ENCODE data around the gene PLXNA4.

Gene PLXNA4

GRCh38 chr7:132410861-132411541 lies 165.3 kb downstream of the PLXNA4 start:
- peaks cover 7% of the 10 kb centered on the region for H3K4me1 Mint-ChIP-seq
- H3K4me3 Mint-ChIP-seq, result no peak overlapping the region
- H3K27ac Mint-ChIP-seq, result no peak overlapping the region
- ATAC-seq, result no peak
- H3K9me3 Mint-ChIP-seq, result no peaks in the 10 kb centered on the region
- DNase-seq, result no peak
- H3K27me3 Mint-ChIP-seq, result peaks cover 6% of the 10 kb centered on the region

DNA sequence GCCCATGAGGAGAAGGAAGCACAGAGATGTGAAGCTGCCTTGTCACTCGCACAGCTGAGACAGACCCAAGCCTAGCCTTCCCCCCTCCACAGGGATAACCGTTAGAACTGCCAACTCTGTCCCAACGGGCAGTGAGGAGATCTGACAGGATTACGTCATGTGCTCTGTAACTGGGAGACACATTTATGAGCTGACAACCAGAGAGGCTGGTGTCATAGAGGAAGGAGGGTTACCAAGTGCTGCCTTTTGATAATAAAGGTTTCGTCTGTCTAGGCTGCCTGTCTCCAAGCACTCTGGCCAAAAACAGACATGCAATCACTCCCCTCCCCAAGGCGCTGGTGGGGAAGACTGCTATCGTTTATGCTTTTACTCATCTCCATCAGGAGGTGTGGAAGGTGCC lies 165.9 kb downstream of the PLXNA4 start:
- no peak for DNase-seq
- ATAC-seq, result no peak
- Mint-ChIP-seq H3K9me3 (no peaks in the 10 kb centered on the region), H3K4me3 (no peak overlapping the region), H3K4me1 (peaks cover 7% of the 10 kb centered on the region), H3K27me3 (peaks cover 6% of the 10 kb centered on the region), H3K27ac (no peak overlapping the region)

GRCh38 chr7:132407764-132408163 lies 168.5 kb downstream of the PLXNA4 start:
- H3K4me3 Mint-ChIP-seq, result no peak overlapping the region
- no peaks in the 10 kb centered on the region for H3K9me3 Mint-ChIP-seq
- DNase-seq, result no peak
- peaks cover 7% of the 10 kb centered on the region for H3K4me1 Mint-ChIP-seq
- peak overlapping the region in 1 of 2 donors; percentile 68 for H3K27ac Mint-ChIP-seq
- no peak for ATAC-seq
- H3K27me3 Mint-ChIP-seq, result peaks cover 6% of the 10 kb centered on the region

DNA sequence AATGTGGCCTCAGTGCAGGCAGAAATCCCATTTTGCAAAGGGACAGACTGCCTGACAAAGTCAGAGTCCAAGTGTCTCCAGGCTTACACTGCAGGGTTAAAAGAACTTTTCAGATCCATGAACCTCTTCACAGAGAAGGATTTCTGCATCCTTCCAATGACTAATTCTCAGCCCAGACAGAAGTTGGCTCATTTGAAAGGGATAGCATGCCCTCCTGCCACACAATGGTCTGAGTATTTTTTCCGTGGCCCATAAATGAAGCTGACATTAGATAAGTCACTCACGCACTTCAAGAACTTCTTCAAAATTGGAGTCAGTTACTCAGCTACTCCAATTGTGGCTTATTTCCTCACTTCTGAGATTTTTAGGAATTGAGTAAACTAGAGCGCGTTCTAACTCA lies 170.2 kb downstream of the PLXNA4 start:
- Mint-ChIP-seq H3K27me3 (peaks cover 6% of the 10 kb centered on the region), H3K27ac (no peak overlapping the region), H3K4me3 (no peak overlapping the region), H3K4me1 (peaks cover 7% of the 10 kb centered on the region), H3K9me3 (peaks cover 6% of the 10 kb centered on the region in 2 donors)
- DNase-seq (no peak), ATAC-seq (no peak)

DNA sequence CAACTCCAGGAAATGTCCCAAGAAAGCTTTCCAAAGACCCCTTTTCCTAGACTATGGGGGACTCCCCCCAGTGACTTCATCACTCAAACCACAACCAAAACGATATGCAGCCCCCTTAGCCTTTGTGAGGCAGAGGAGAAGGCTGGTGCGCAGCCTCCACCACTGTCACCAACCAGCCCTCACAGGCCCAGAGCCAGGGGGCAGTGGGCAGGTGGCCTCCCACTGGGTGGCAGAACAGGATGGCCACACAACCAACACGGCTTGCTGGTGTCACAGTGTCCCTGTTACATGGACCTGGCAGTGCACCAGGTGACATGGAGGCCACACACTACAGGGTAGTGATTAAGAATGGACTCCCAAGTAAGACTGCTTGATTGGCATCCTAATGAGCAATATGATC lies 172.0 kb downstream of the PLXNA4 start:
- DNase-seq (no peak), ATAC-seq (peak; percentile 33)
- H3K4me1 Mint-ChIP-seq, result no peaks in the 10 kb centered on the region
- no peaks in the 10 kb centered on the region for H3K27me3 Mint-ChIP-seq
- peak overlapping the region in 1 of 2 donors; percentile 32 for H3K27ac Mint-ChIP-seq
- no peak overlapping the region for H3K4me3 Mint-ChIP-seq
- H3K9me3 Mint-ChIP-seq, result peaks cover 6 to 7% of the 10 kb centered on the region in 2 donors

DNA sequence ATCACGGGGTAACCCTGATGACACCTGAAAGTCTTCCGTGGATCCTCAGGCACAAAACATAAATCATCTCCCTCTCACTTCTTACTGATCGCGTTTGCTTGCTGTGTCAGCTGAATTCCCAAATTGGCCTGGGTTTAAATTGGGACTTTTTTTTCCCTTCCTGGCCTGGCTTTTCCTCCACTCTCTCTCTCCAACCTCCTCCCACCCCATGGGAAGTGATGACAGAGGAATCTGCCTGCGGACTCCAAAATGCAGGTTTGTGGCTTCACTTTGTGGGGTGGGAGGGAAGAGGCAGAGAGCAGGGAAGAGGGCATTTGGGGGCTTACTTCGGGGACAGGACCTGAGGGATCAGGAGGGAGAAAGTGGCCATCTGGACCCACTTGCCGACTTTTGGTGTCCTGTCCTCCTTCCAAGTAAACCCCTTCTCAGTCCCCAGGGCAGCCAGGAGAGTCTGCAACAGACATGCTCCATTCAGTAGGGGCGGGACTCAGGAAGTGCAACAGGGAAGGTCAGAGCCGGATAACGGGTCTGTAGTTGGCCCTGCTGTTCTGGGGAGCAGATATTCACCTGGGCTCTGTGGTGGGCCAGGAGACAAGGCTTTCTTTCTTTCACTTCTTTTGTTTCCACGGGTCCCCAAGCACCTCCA lies 172.7 kb downstream of the PLXNA4 start:
- H3K27ac Mint-ChIP-seq, result no peak overlapping the region
- ATAC-seq (no peak), DNase-seq (no peak)
- H3K4me3 Mint-ChIP-seq, result no peak overlapping the region
- no peaks in the 10 kb centered on the region for H3K4me1 Mint-ChIP-seq
- peaks cover 6 to 7% of the 10 kb centered on the region in 2 donors for H3K9me3 Mint-ChIP-seq
- H3K27me3 Mint-ChIP-seq, result no peaks in the 10 kb centered on the region

DNA sequence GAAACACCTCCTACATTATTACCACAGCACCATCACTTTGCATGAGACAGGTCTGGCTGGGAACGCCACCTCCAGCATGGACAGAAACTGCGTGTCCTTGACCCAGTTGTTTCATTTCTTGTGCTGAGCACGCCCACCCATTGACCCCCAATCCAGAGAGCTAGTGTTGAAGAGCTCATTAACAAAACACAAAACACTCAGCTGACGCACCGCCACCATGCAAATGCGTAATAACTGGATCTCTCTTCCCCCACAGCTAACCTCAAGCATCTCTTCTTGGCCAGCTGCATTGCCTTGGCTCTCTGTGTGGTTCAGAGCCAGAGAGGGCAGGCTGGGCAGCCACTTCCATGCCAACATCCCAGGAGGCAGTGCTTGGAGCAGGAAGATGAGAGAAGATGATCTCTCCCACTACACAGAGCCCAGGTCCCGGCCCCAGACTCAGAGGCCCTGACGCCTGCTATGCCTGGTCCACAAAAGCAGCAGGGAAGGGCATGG lies 173.5 kb downstream of the PLXNA4 start:
- peaks cover 6 to 7% of the 10 kb centered on the region in 2 donors for H3K9me3 Mint-ChIP-seq
- DNase-seq, result no peak

DNA sequence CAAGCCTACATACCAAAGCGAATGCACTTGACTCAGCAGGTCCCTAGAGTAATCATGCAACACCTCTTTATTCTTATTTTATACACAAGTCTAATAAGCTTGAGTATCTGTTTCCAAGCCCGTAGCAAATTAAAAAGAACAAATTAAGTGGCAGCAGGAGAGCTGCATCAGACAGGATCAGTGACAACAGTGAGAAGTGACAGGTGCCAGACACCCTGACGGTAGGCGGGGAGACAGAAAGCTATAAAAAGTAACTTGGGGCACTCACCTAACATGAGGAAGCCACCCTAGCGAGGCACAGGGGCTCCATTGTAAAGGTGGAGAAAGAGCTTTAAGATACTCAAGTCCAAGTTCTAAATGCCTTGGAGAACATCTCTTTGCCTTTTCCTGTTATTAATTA lies 174.2 kb downstream of the PLXNA4 start:
- no peak for ATAC-seq
- no peaks in the 10 kb centered on the region for H3K4me1 Mint-ChIP-seq
- DNase-seq, result no peak
- no peak overlapping the region for H3K4me3 Mint-ChIP-seq
- H3K27me3 Mint-ChIP-seq, result no peaks in the 10 kb centered on the region
- H3K27ac Mint-ChIP-seq, result no peak overlapping the region
- H3K9me3 Mint-ChIP-seq, result peaks cover 6 to 7% of the 10 kb centered on the region in 2 donors

More for the DNA sequence above, 173.5 kb downstream of the PLXNA4 start:
- Mint-ChIP-seq H3K4me3 (no peak overlapping the region), H3K27me3 (no peaks in the 10 kb centered on the region), H3K4me1 (no peaks in the 10 kb centered on the region), H3K27ac (no peak overlapping the region)
- ATAC-seq, result no peak

- Mint-ChIP-seq H3K4me1 (no peaks in the 10 kb centered on the region), H3K9me3 (peaks cover 6 to 7% of the 10 kb centered on the region in 2 donors), H3K4me3 (no peak overlapping the region), H3K27ac (no peak overlapping the region), H3K27me3 (no peaks in the 10 kb centered on the region)
- DNase-seq (no peak), ATAC-seq (no peak)
Measured at GRCh38 chr7:132400561-132401142, 175.6 kb downstream of the PLXNA4 start.

- ATAC-seq (no peak), DNase-seq (no peak)
- Mint-ChIP-seq H3K27ac (no peak overlapping the region), H3K4me1 (peaks cover 6% of the 10 kb centered on the region), H3K9me3 (peaks cover 6 to 7% of the 10 kb centered on the region in 2 donors), H3K4me3 (no peak overlapping the region), H3K27me3 (no peaks in the 10 kb centered on the region)
Measured at GRCh38 chr7:132399367-132399766, 176.9 kb downstream of the PLXNA4 start.

GRCh38 chr7:132398253-132398925 lies 177.9 kb downstream of the PLXNA4 start:
- ATAC-seq (no peak), DNase-seq (no peak)
- Mint-ChIP-seq H3K27me3 (no peaks in the 10 kb centered on the region), H3K27ac (no peak overlapping the region), H3K9me3 (peaks cover 6 to 7% of the 10 kb centered on the region in 2 donors), H3K4me3 (no peak overlapping the region), H3K4me1 (peaks cover 9% of the 10 kb centered on the region)

- Mint-ChIP-seq H3K4me1 (peaks cover 9% of the 10 kb centered on the region), H3K9me3 (peaks cover 6 to 7% of the 10 kb centered on the region in 2 donors), H3K27me3 (no peaks in the 10 kb centered on the region), H3K27ac (no peak overlapping the region), H3K4me3 (no peak overlapping the region)
- no peak for ATAC-seq
- DNase-seq, result no peak
Measured at GRCh38 chr7:132397070-132397469, 179.2 kb downstream of the PLXNA4 start.

DNA sequence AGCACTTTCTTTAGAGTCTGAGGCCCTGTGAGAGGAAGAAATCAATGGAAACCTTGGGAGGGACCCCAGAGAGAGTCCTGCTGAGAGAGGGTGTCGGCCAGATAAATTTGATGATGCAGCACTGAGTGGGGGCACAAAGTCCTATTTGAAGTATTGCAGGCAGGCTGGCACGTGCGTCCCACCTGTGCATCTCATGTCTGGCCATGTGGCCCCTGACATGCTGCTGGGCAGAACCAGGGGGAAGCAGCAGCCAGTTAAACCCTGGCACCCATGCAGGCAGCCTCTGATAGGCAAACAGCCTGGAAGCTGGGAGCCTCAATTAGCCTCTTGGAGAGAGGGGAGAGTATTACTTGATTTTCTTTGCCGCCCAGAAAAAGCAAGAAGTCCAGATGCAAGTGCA lies 180.9 kb downstream of the PLXNA4 start:
- ATAC-seq (no peak), DNase-seq (no peak)
- H3K4me1 Mint-ChIP-seq, result peaks cover 9% of the 10 kb centered on the region
- H3K27ac Mint-ChIP-seq, result peak overlapping the region in 1 of 2 donors; percentile 66
- H3K4me3 Mint-ChIP-seq, result no peak overlapping the region
- H3K27me3 Mint-ChIP-seq, result no peaks in the 10 kb centered on the region
- H3K9me3 Mint-ChIP-seq, result no peaks in the 10 kb centered on the region

GRCh38 chr7:132394283-132395198 lies 181.7 kb downstream of the PLXNA4 start:
- peaks cover 9% of the 10 kb centered on the region for H3K4me1 Mint-ChIP-seq
- peak; percentile 20 to 29 for DNase-seq
- ATAC-seq, result peak; percentile 79
- H3K9me3 Mint-ChIP-seq, result no peaks in the 10 kb centered on the region
- H3K27ac Mint-ChIP-seq, result no peak overlapping the region
- no peaks in the 10 kb centered on the region for H3K27me3 Mint-ChIP-seq
- no peak overlapping the region for H3K4me3 Mint-ChIP-seq

DNA sequence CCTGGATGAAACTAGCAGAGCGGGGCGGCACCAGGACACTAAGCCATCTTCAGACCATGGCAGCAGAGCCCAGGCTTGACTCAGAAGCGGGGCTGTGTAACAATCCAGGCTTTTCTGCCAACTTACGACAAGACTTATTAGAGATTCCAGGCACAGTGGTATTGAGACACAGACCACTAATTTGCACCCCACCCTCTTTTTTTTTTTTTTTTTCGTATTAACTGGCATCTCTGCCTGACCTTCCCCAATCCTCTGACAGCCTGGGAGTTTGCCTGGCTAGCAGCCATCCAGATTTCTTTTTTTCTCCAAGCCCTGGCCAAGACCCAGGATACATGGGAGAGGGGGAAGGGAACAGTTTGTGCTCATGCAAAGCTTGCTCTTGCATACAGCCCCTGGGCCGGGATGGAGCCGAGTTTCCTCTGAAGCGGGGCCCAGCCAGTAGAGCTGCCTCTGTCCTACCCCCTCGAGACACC lies 182.4 kb downstream of the PLXNA4 start:
- H3K4me1 Mint-ChIP-seq, result peaks cover 9% of the 10 kb centered on the region
- DNase-seq, result no peak
- H3K9me3 Mint-ChIP-seq, result no peaks in the 10 kb centered on the region
- no peak overlapping the region for H3K4me3 Mint-ChIP-seq
- H3K27ac Mint-ChIP-seq, result peak overlapping the region in 1 of 2 donors; percentile 0
- no peaks in the 10 kb centered on the region for H3K27me3 Mint-ChIP-seq
- peak; percentile 16 for ATAC-seq

All from stimulated activated naive CD8-positive, alpha-beta T cell treated with anti-CD3 and anti-CD28 coated beads, Interleukin-15, amount 100 ng/mL, for 72 hours (primary cell).